HG03571 (cell line): ENCODE measurements around the gene DDX54.
A peak's percentile ranks its signal among the peaks of the same experiment; 100 is the strongest.

Experiments
- ATAC-seq: cut with Tn5 transposase; IDR thresholded peaks from one replicate; pipeline ENCODE4 v1.9.1; 2021; ENCODE audit not compliant: unreplicated experiment

The DDX54 gene, protein sequence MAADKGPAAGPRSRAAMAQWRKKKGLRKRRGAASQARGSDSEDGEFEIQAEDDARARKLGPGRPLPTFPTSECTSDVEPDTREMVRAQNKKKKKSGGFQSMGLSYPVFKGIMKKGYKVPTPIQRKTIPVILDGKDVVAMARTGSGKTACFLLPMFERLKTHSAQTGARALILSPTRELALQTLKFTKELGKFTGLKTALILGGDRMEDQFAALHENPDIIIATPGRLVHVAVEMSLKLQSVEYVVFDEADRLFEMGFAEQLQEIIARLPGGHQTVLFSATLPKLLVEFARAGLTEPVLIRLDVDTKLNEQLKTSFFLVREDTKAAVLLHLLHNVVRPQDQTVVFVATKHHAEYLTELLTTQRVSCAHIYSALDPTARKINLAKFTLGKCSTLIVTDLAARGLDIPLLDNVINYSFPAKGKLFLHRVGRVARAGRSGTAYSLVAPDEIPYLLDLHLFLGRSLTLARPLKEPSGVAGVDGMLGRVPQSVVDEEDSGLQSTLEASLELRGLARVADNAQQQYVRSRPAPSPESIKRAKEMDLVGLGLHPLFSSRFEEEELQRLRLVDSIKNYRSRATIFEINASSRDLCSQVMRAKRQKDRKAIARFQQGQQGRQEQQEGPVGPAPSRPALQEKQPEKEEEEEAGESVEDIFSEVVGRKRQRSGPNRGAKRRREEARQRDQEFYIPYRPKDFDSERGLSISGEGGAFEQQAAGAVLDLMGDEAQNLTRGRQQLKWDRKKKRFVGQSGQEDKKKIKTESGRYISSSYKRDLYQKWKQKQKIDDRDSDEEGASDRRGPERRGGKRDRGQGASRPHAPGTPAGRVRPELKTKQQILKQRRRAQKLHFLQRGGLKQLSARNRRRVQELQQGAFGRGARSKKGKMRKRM

DNA sequence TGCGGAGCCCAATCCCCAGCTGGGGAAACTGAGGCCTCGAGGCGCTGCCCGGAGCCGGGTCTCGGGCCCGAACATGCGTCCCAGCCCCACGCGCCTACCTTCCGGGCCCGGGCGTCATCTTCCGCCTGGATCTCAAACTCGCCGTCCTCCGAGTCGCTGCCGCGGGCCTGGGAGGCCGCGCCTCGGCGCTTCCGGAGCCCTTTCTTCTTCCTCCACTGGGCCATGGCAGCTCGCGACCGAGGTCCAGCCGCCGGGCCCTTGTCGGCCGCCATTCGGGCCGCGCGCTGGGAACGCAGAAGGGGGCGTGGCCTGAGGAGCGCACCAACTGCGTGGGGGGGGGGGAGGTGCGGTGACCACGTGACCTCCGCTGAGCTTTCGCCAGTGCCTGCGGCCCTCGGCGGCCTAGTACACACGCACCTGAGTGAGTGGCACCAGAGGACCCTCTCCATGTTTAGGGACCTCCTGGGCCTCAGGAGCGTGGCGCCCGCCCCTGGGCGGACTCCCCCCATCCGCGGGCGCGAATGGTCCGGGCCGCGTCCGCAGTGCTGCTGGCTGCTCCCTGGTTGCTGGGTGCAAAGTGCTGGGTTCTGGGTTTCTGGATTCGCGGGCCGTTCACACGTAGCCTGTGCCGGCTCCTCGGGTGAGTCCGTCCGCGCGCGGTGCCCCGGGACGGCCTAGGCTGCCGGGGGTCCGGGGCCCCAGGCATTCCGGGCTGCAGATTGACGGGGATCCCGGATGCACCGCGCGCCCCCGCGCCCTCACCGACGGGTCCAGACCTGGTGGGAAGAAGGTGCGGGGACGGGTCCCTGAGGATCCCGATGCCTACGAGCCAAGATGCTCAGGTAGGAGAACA lies at the start of gene DDX54, which contains the start of gene RITA1:
DDX54 (minus strand) TSS at position 299 of the 853 bp plus-strand sequence; CDS start at position 272, 27 bp downstream.
RITA1 (plus strand) TSS at position 542 of the 853 bp plus-strand sequence. CDS start 1,026 bp downstream, outside the sequence.
- peak; percentile 42 for ATAC-seq

DNA sequence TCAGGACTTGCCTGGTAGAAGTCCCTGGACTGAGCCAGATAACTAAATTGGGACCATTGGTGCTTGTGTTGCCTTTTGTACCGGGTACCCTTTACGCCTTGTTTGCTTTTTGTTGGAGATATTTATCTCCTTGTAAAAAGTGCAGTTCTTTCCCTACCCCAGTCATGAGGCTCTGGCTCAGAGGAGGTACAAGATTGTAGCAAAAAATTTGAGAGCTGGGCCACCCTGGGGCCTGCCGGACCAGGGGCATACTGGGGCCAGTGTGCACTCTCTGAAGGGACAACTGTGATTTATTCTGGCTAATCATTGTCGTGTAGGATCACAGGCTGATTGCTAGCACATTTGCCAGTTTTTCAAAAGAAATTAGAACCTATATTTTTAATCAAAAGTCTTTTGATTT lies 49.2 kb upstream of the DDX54 start:
- no peak for ATAC-seq

DNA sequence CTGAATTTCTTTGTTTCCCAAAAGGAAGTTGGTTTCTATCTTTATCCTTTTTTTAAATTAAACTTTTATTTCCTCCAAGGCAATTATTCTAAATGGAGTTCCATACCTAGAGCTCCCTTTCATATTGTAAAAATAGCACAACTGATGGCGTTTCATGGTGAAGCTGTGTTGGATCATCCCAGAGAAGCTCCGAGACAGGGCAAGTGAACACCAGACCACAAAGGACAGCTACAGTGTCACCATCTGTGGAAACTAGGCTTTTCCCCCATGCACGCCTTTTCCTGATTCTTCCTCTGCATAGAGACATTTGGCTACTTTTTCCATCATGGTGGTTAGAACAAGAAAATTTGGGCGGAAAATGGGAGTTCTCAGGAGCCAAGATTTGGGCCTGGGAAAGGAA lies 48.7 kb upstream of the DDX54 start:
- ATAC-seq: no peak

GRCh38 chr12:113232840-113233585 lies 47.7 kb upstream of the DDX54 start:
- ATAC-seq: peak; percentile 71

GRCh38 chr12:113232089-113232839 lies 47.0 kb upstream of the DDX54 start:
- no peak for ATAC-seq

DNA sequence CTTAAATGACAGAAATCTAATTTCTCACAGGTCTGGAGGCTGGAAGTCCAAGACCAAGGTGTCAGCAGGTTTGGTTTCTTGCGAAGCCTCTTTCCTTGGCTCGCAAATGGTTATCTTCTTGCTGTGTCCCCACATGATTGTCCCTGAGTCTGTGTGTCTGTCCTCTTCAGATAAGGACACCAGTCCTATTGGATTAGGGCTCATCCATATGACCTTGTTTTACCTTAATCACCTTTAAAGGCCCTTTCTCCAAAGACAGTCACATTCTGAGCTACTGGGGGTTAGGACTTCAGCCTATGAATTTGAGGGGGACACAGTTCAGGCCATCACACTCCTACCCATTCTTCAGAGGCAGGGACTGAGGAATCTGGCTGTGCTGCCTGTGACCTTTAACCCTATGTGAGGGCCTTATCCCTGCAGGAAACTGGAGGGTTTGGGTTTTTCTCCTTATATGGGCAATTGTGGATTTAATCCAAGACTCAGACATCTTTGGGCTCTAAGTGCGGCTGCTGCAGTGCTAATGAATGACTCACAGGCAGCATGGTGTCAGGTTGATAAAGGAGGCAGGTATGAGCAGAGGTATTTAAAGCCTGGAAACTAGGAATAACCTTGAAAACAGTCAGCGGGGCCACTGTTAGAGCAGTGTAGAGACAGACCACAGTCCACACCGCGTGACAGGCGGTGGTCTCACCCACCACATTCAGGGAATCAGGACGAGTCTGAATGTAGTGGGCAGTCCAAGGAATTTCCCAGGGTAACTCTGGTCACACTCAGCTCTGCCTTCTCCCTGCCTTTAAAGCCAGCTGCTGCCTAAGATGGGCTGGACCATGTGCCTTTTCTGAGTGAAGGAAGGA lies 46.2 kb upstream of the DDX54 start:
- ATAC-seq: no peak

- no peak for ATAC-seq
These were observed 45.3 kb upstream of the DDX54 start for GRCh38 chr12:113230315-113231234.

DNA sequence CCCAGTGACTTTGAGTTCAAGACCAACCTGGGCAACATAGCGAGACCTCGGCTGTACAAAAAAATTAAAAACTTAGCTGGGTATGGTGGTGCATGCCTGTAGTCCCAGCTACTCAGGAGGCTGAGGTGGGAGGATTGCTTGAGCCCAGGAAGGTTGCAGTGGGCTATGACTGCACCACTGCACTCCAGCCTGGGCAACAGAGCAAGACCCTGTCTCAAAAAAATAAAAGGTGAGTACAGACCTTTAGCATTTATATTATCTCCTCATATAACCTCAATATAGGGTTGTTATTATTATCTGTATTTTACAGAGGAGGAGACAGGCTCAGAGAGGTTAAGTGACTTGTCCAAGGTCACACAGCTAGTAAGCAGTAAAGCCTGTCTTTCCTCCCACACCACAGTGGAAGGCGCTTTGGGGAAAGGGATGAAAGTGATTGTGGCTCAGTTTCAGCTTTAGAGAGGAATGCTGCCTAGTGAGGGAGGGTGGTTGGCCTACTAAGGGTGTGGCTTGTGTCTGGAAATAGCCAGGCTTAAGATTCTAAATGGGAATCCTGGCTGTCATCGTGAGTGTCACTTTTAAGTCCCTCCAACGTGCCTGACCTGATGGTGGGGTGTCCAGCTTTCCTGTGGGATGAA lies 43.2 kb upstream of the DDX54 start:
- ATAC-seq: no peak

GRCh38 chr12:113227686-113228391 lies 42.6 kb upstream of the DDX54 start:
- no peak for ATAC-seq

DNA sequence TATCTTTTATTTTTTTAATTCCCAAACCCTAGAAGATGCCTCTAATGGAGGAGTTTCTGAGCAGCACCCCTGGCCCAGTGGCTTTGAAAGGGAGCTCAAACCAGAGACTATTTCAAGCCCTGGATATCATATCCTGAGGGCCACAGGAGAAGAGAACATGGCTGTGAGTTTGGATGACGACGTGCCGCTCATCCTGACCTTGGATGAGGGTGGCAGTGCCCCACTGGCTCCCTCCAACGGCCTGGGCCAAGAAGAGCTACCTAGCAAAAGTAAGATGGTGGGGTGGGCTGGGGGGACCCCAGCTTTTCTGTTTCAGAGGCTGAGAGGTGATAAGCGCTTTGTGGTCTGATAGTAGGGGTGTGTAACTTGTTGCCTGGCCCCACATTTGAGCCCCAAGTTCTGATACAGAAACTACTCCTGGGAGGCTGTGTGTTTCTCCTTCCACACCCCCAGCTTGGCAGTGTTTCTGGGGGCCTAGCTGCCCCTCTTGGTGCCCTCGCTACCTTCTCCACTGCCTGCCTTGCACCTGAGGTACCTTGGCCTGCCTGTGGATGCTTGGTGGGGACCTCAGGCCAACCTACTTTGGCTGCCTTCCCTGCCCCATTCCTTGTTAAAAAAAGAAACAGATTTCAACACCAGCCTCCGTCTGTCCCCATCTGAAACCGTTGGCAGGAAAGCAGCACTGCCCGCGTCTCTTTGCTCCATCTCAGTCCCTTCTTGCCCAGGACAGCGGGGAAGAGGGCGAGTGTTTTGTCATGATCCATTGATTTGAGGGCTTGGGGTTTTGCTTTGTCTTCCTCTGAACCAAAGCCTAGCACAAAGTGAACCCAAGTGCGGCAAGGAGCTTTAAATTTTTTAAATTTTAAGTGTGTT lies 41.7 kb upstream of the DDX54 start:
- ATAC-seq: no peak

GRCh38 chr12:113224955-113225354 lies 39.7 kb upstream of the DDX54 start:
- no peak for ATAC-seq

- no peak for ATAC-seq
These were observed 37.7 kb upstream of the DDX54 start for GRCh38 chr12:113222730-113223531.

DNA sequence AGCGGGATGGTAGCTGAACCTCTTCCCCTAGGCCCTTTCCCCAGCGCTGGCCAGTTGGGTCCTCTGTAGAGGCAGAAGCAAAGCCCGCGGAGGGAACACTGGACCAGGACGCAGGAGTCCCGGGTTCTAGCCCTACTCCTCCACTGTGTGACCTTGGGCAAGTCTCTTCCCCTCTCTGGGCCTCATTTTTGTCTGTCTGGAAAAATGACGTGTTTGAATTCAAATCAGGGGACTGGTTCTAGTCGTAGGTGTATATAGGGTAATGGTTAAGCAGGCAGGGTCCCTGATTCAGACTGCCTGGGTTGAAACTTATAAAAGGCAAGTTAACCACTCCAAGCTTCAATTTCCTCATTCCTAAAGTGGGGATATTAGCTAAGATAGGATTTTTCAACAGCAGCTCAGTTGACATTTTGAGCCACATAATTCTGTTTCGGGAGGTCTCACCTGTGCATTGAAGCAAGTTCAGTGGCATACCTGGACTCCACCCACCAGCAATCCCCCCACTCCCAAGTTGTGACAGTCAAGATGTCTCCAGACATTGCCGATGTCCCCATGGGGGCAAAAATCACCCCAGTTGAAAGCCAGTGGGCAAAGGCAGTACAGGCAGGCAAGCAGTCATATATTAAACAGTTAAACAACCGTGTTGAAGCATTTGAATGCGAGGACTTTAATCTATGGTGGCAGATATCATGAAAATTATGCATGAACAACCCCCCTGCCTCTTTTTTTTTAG lies 36.9 kb upstream of the DDX54 start:
- ATAC-seq: no peak
